ENCODE results near the gene SUPT3H. TPM values are rescaled to one million over a fixed set of nuclear protein-coding genes. Genes with fewer than 3 reads are reported as not detected.
A peak's percentile ranks its signal among the peaks of the same experiment; 100 is the strongest.
"Not testable (repeated sequence)": the region's sequence is repeated elsewhere in the genome, so short reads cannot be mapped to it uniquely, and the experiment has no call there.

SUPT3H gene
- total RNA-seq, 2 experiments from 2014 or later: 8.2 to 11.7 TPM

GRCh38 chr6:45160305-45160704 is 217.4 kb downstream of the SUPT3H start:
- ATAC-seq (no peak), DNase-seq (no peak)
- Mint-ChIP-seq H3K27me3 (no peaks in the 10 kb centered on the region), H3K4me3 (no peak overlapping the region), H3K27ac (no peak overlapping the region), H3K36me3 (peaks cover 21% of the 10 kb centered on the region), H3K9me3 (ENCODE audit: low read depth) (peaks cover 2% of the 10 kb centered on the region), H3K4me1 (peaks cover 28% of the 10 kb centered on the region)
- CTCF ChIA-PET: no interaction called here

- peak; percentile 66 for DNase-seq
- peaks cover 18% of the 10 kb centered on the region for H3K4me1 Mint-ChIP-seq
- peaks cover 31% of the 10 kb centered on the region for H3K36me3 Mint-ChIP-seq
- H3K27ac Mint-ChIP-seq: peak overlapping the region; percentile 59
- peak; percentile 95 for ATAC-seq
- CTCF ChIA-PET: interaction anchor here (0.9 to 1.1 kb wide), 3 partner anchors 10 to 774 kb away, joined by 3 read pairs; no protein-coding TSS in a partner anchor
- no peak overlapping the region for H3K4me3 Mint-ChIP-seq
- H3K9me3 Mint-ChIP-seq (ENCODE audit: low read depth): peaks cover 5% of the 10 kb centered on the region
- H3K27me3 Mint-ChIP-seq: no peaks in the 10 kb centered on the region
Observed at GRCh38 chr6:45156075-45156474, 221.7 kb downstream of the SUPT3H start.

- Mint-ChIP-seq H3K27ac (peak overlapping the region; percentile 59), H3K9me3 (ENCODE audit: low read depth) (peaks cover 5% of the 10 kb centered on the region), H3K36me3 (peaks cover 27% of the 10 kb centered on the region), H3K4me1 (peaks cover 18% of the 10 kb centered on the region), H3K27me3 (no peaks in the 10 kb centered on the region), H3K4me3 (no peak overlapping the region)
- no peak for DNase-seq
- no peak for ATAC-seq
- CTCF ChIA-PET: interaction anchor here (0.9 to 1.1 kb wide), 3 partner anchors 11 to 775 kb away, joined by 3 read pairs; no protein-coding TSS in a partner anchor
Observed at GRCh38 chr6:45155341-45155894, 222.3 kb downstream of the SUPT3H start.

- H3K4me3 Mint-ChIP-seq: no peak overlapping the region
- CTCF ChIA-PET: no interaction called here
- no peak overlapping the region for H3K27ac Mint-ChIP-seq
- H3K9me3 Mint-ChIP-seq (ENCODE audit: low read depth): peaks cover 3% of the 10 kb centered on the region
- no peak for ATAC-seq
- peaks cover 18% of the 10 kb centered on the region for H3K4me1 Mint-ChIP-seq
- H3K27me3 Mint-ChIP-seq: no peaks in the 10 kb centered on the region
- H3K36me3 Mint-ChIP-seq: peaks cover 24% of the 10 kb centered on the region
- DNase-seq: no peak
Observed at GRCh38 chr6:45154679-45155078, 223.1 kb downstream of the SUPT3H start.

- Mint-ChIP-seq H3K27me3 (no peaks in the 10 kb centered on the region), H3K36me3 (peaks cover 25% of the 10 kb centered on the region), H3K27ac (no peak overlapping the region), H3K4me1 (no peaks in the 10 kb centered on the region), H3K9me3 (ENCODE audit: low read depth) (peaks cover 9% of the 10 kb centered on the region), H3K4me3 (no peak overlapping the region)
- DNase-seq (no peak), ATAC-seq (no peak)
- CTCF ChIA-PET: interaction anchor here (1.4 kb wide), 1 partner anchor 33 kb away, joined by 3 read pairs; no protein-coding TSS in a partner anchor
Observed at GRCh38 chr6:45148711-45149341, 228.9 kb downstream of the SUPT3H start.

- DNase-seq (no peak), ATAC-seq (no peak)
- H3K27me3 Mint-ChIP-seq: no peaks in the 10 kb centered on the region
- CTCF ChIA-PET: no interaction called here
- H3K4me1 Mint-ChIP-seq: peaks cover 2% of the 10 kb centered on the region
- H3K9me3 Mint-ChIP-seq (ENCODE audit: low read depth): peaks cover 10% of the 10 kb centered on the region
- peaks cover 25% of the 10 kb centered on the region for H3K36me3 Mint-ChIP-seq
- H3K4me3 Mint-ChIP-seq: no peak overlapping the region
- no peak overlapping the region for H3K27ac Mint-ChIP-seq
Observed at GRCh38 chr6:45148278-45148677, 229.5 kb downstream of the SUPT3H start.

- H3K27ac Mint-ChIP-seq, H3K4me1 Mint-ChIP-seq, H3K27me3 Mint-ChIP-seq, H3K4me3 Mint-ChIP-seq, DNase-seq, CTCF ChIA-PET, ATAC-seq: not testable (repeated sequence)
- peaks cover 33% of the 10 kb centered on the region for H3K36me3 Mint-ChIP-seq
- H3K9me3 Mint-ChIP-seq (ENCODE audit: low read depth): peaks cover 12% of the 10 kb centered on the region
Observed at GRCh38 chr6:45145658-45146057, 232.1 kb downstream of the SUPT3H start.

- Mint-ChIP-seq H3K4me3 (no peak overlapping the region), H3K4me1 (peaks cover 2% of the 10 kb centered on the region), H3K27ac (no peak overlapping the region), H3K9me3 (ENCODE audit: low read depth) (peaks cover 19% of the 10 kb centered on the region), H3K36me3 (peaks cover 45% of the 10 kb centered on the region), H3K27me3 (no peaks in the 10 kb centered on the region)
- no peak for ATAC-seq
- no peak for DNase-seq
- CTCF ChIA-PET: interaction anchor here (1.2 kb wide), 1 partner anchor 11 kb away, joined by 3 read pairs; no protein-coding TSS in a partner anchor
Observed at GRCh38 chr6:45138765-45139164, 239.0 kb downstream of the SUPT3H start.

GRCh38 chr6:45136495-45136894 is 241.2 kb downstream of the SUPT3H start:
- DNase-seq (no peak), ATAC-seq (no peak)
- CTCF ChIA-PET: no interaction called here
- peaks cover 38% of the 10 kb centered on the region for H3K36me3 Mint-ChIP-seq
- H3K9me3 Mint-ChIP-seq (ENCODE audit: low read depth): peaks cover 15% of the 10 kb centered on the region
- no peaks in the 10 kb centered on the region for H3K27me3 Mint-ChIP-seq
- no peak overlapping the region for H3K4me3 Mint-ChIP-seq
- no peaks in the 10 kb centered on the region for H3K4me1 Mint-ChIP-seq
- no peak overlapping the region for H3K27ac Mint-ChIP-seq

GRCh38 chr6:45132658-45133294 is 245.0 kb downstream of the SUPT3H start:
- CTCF ChIA-PET: no interaction called here

GRCh38 chr6:45132059-45132458 is 245.7 kb downstream of the SUPT3H start:
- no peaks in the 10 kb centered on the region for H3K4me1 Mint-ChIP-seq
- H3K36me3 Mint-ChIP-seq: peaks cover 25% of the 10 kb centered on the region
- no peak overlapping the region for H3K4me3 Mint-ChIP-seq
- no peaks in the 10 kb centered on the region for H3K27me3 Mint-ChIP-seq
- no peak for DNase-seq
- no peak for ATAC-seq
- no peak overlapping the region for H3K27ac Mint-ChIP-seq
- CTCF ChIA-PET: no interaction called here
- H3K9me3 Mint-ChIP-seq (ENCODE audit: low read depth): peaks cover 11% of the 10 kb centered on the region

More at GRCh38 chr6:45132658-45133294, 245.0 kb downstream of the SUPT3H start:
- Mint-ChIP-seq H3K4me3 (no peak overlapping the region), H3K36me3 (peaks cover 28% of the 10 kb centered on the region), H3K27ac (no peak overlapping the region), H3K9me3 (ENCODE audit: low read depth) (peaks cover 11% of the 10 kb centered on the region), H3K27me3 (no peaks in the 10 kb centered on the region), H3K4me1 (no peaks in the 10 kb centered on the region)
- DNase-seq (no peak), ATAC-seq (no peak)

GRCh38 chr6:45129051-45129450 is 248.7 kb downstream of the SUPT3H start:
- H3K36me3 Mint-ChIP-seq: peaks cover 6% of the 10 kb centered on the region
- no peaks in the 10 kb centered on the region for H3K27me3 Mint-ChIP-seq
- DNase-seq (no peak), ATAC-seq (no peak)
- H3K9me3 Mint-ChIP-seq (ENCODE audit: low read depth): no peaks in the 10 kb centered on the region
- CTCF ChIA-PET: no interaction called here
- no peaks in the 10 kb centered on the region for H3K4me1 Mint-ChIP-seq
- H3K4me3 Mint-ChIP-seq: no peak overlapping the region
- H3K27ac Mint-ChIP-seq: no peak overlapping the region

- H3K9me3 Mint-ChIP-seq (ENCODE audit: low read depth): no peaks in the 10 kb centered on the region
- H3K27me3 Mint-ChIP-seq: no peaks in the 10 kb centered on the region
- no peak for ATAC-seq
- CTCF ChIA-PET: no interaction called here
- H3K4me3 Mint-ChIP-seq: no peak overlapping the region
- no peak overlapping the region for H3K27ac Mint-ChIP-seq
- H3K36me3 Mint-ChIP-seq: no peaks in the 10 kb centered on the region
- no peak for DNase-seq
- H3K4me1 Mint-ChIP-seq: no peaks in the 10 kb centered on the region
Observed at GRCh38 chr6:45127185-45127584, 250.5 kb downstream of the SUPT3H start.

GRCh38 chr6:45126033-45126432 is 251.7 kb downstream of the SUPT3H start:
- no peaks in the 10 kb centered on the region for H3K9me3 Mint-ChIP-seq (ENCODE audit: low read depth)
- no peaks in the 10 kb centered on the region for H3K36me3 Mint-ChIP-seq
- DNase-seq (no peak), ATAC-seq (no peak)
- H3K4me3 Mint-ChIP-seq: no peak overlapping the region
- H3K4me1 Mint-ChIP-seq: no peaks in the 10 kb centered on the region
- CTCF ChIA-PET: no interaction called here
- H3K27ac Mint-ChIP-seq: no peak overlapping the region
- no peaks in the 10 kb centered on the region for H3K27me3 Mint-ChIP-seq
